Hepatocyte (in vitro differentiated cells): ENCODE measurements around the gene ZNF670.

ENCODE experiments used
- CTCF ChIP-seq: fragments of 200-600 bp; sonication (generic); IDR thresholded peaks from 2 replicates; pipeline ENCODE4 v1.5.1; 2016; ENCODE audit warnings: antibody characterized with exemption, mild to moderate bottlenecking; ENCODE audit not compliant: poor library complexity
- EZH2 ChIP-seq: fragments of 200-600 bp; sonication (generic); IDR thresholded peaks from 2 replicates; pipeline ENCODE4 v1.6.1; 2016; ENCODE audit warnings: antibody characterized with exemption, mild to moderate bottlenecking, borderline replicate concordance

- no peak for TF ChIP-seq CTCF
- TF ChIP-seq EZH2: no peak
These were observed 744 bp downstream of the ZNF670 start for GRCh38 chr1:247077876-247078257.
